ENCODE results near the gene LIFR. TPM values are rescaled to one million over a fixed set of nuclear protein-coding genes. Genes with fewer than 3 reads are reported as not detected.

Gene LIFR
- total and polyA plus RNA-seq, 2 of the 4 experiments (the other 2 are of a cell fraction) = 1.9 to 10.4 TPM

DNA sequence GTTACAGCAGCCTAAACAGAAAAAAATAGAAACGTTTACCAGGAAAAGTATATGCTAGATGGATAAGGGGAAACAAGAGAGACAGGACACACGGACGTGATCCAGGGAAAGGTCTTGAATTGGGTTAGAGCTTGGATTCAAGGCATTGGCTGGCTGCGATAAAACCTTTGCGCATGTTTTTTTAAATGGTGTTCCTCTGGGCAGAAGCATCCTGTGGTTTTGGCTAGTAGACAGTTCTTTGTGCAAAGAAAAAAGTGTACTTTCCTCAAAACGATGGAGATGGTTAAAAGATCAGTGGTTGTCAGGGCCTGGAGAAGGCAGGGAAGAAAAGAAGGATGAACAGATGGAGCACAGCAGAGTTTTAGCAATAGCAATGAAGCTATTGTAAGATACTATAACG lies 37.5 kb upstream of the LIFR start:
- Histone ChIP-seq H2BK20ac (ENCODE audit: low read depth, low read length) (no peak overlapping the region), H3K9me3 (ENCODE audit: control insufficient read depth, insufficient read depth, low read length) (no peaks in the 10 kb centered on the region), H3K27ac (ENCODE audit: insufficient read depth, low read length) (no peak overlapping the region), H4K20me1 (ENCODE audit: insufficient read depth, low read length) (peaks cover 3% of the 10 kb centered on the region; the same call in 1 of the 2 replicates), H4K91ac (ENCODE audit: insufficient read depth, low read depth, low read length) (no peak overlapping the region), H3K9ac (ENCODE audit: low read depth, low read length) (no peak overlapping the region), H4K8ac (ENCODE audit: low read depth in 2 of 2, low read length in 2 of 2) (no peak overlapping the region), H2BK15ac (ENCODE audit: low read depth, low read length) (no peak overlapping the region), H3K36me3 (ENCODE audit: control insufficient read depth, insufficient read depth, low read length) (no peaks in the 10 kb centered on the region), H3K9me1 (ENCODE audit: insufficient read depth, low read length) (peaks cover 11% of the 10 kb centered on the region), H3K27me3 (ENCODE audit: control insufficient read depth, insufficient read depth, low read length) (peaks cover 2% of the 10 kb centered on the region; the same call in 1 of the 2 replicates), H3K4me2 (ENCODE audit: low read depth, low read length) (no peak overlapping the region), H4K5ac (ENCODE audit: low read depth, low read length) (no peak overlapping the region), H3K14ac (replicated peaks; ENCODE audit: low read depth, low read length) (no peak overlapping the region; the same call in 1 of the 2 replicates), H2AK5ac (ENCODE audit: low read depth, low read length) (no peak overlapping the region), H3K18ac (ENCODE audit: low read depth, low read length) (no peak overlapping the region), H3K4ac (ENCODE audit: low read depth, low read length) (no peak overlapping the region), H2BK5ac (ENCODE audit: low read depth, low read length, poor library complexity, severe bottlenecking) (no peak overlapping the region), H3K23ac (ENCODE audit: low read depth, low read length) (no peak overlapping the region), H3K4me3 (ENCODE audit: insufficient read depth, low read depth, low read length) (no peak overlapping the region), H3K79me1 (ENCODE audit: low read depth in 1 of 2, low read length in 2 of 2) (no peaks in the 10 kb centered on the region), H2AK9ac (replicated peaks; ENCODE audit: low read depth, low read length, poor library complexity) (no peak overlapping the region), H2BK120ac (ENCODE audit: low read depth, low read length) (no peak overlapping the region), H3K4me1 (ENCODE audit: control insufficient read depth, insufficient read depth, low read length) (peaks cover 11% of the 10 kb centered on the region), H2AFZ (replicated peaks; ENCODE audit: low read length, poor library complexity) (no peak overlapping the region), H3K56ac (ENCODE audit: extremely low read depth, insufficient read depth, low read length) (no peak overlapping the region)
- BruUV-seq (replicated peaks) = no TSS peak
- in situ Hi-C loops (cut with MboI; ENCODE audit: low sequenced_read_pairs) = no loop called here
- WGBS, 2 experiments (ENCODE audit: extremely low coverage in 2 of 2, insufficient read length in 1 of 2) = 60% methylated on average over 1 of the region's 7 CpGs; no CpG with 5 or more reads in 1 of the 2 experiments
- dilution Hi-C loops (cut with HindIII; ENCODE audit: low sequenced_read_pairs, unreplicated experiment) = no loop called here
- ChIA-PET CTCF (no interaction called here), POLR2A (ENCODE audit: unreplicated experiment) (no interaction called here)
- intact Hi-C loops (cut with micrococcal nuclease) = no loop called here
- ATAC-seq (ENCODE audit: low read depth) = no peak
- no peak for TF ChIP-seq BHLHE40 (IDR thresholded peaks at IDR 0.05; ENCODE audit: low read depth, low read length)
- TF ChIP-seq NFE2L2 (IDR thresholded peaks at IDR 0.05; ENCODE audit: low read depth, low read length) = no peak
- no peak for TF ChIP-seq USF2 (IDR thresholded peaks at IDR 0.05; ENCODE audit: low read depth, low read length)
- TF ChIP-seq RCOR1 (IDR thresholded peaks at IDR 0.05; ENCODE audit: insufficient replicate concordance, low read length) = no peak
- DNase-seq = no peak
